Activated naive CD8-positive, alpha-beta T cell treated with anti-CD3 and anti-CD28 coated beads, Interleukin-2, amount 10 ng/mL, durations not matched to agents 7 days and 5 days (primary cell): ENCODE measurements around the gene GTF3C2. TPM values are rescaled to one million over a fixed set of nuclear protein-coding genes. Genes with fewer than 3 reads are reported as not detected.
A peak's percentile ranks its signal among the peaks of the same experiment; 100 is the strongest.
"Not testable (repeated sequence)": the region's sequence is repeated elsewhere in the genome, so short reads cannot be mapped to it uniquely, and the experiment has no call there.

Experiments
- ATAC-seq: fragments of 150-1000 bp; cut with Tn5 transposase; one replicate; pipeline ENCODE4 v1.10.0; 2021; ENCODE audit warnings: low read depth, moderate library complexity
- POLR2A ChIA-PET: fragments of 350-600 bp; sonication (Branson Sonifier 250); formaldehyde crosslinking; loops from one replicate; lab custom pipeline; 2021; ENCODE audit warnings: antibody characterized with exemption; lab: Charles Lee
- DNase-seq: peaks from one replicate; pipeline ENCODE4 v3.0.0; 2021
- H3K27ac Mint-ChIP-seq: one replicate; pipeline ENCODE4 v1.8.0; 2022; ENCODE audit warnings: mild to moderate bottlenecking, mixed read lengths
- H3K27me3 Mint-ChIP-seq: one replicate; pipeline ENCODE4 v1.8.0; 2022; ENCODE audit warnings: mild to moderate bottlenecking, moderate library complexity, mixed read lengths
- H3K36me3 Mint-ChIP-seq: one replicate; pipeline ENCODE4 v1.8.0; 2021; ENCODE audit warnings: mild to moderate bottlenecking, mixed read lengths
- H3K4me1 Mint-ChIP-seq: one replicate; pipeline ENCODE4 v1.8.0; 2021; ENCODE audit warnings: mixed read lengths
- H3K4me3 Mint-ChIP-seq: one replicate; pipeline ENCODE4 v1.8.0; 2022; ENCODE audit warnings: mild to moderate bottlenecking, moderate library complexity, mixed read lengths
- H3K9me3 Mint-ChIP-seq: one replicate; pipeline ENCODE4 v1.8.0; 2021; ENCODE audit warnings: mixed read lengths
- total RNA-seq, 2 experiments: library from RNA; stranded (reverse); gene quantifications; one replicate each; pipeline ENCODE4 v1.2.3, GENCODE V29; 2021

Gene GTF3C2
- total RNA-seq, 2 experiments from 2014 or later, result 66.4 to 70.8 TPM

DNA sequence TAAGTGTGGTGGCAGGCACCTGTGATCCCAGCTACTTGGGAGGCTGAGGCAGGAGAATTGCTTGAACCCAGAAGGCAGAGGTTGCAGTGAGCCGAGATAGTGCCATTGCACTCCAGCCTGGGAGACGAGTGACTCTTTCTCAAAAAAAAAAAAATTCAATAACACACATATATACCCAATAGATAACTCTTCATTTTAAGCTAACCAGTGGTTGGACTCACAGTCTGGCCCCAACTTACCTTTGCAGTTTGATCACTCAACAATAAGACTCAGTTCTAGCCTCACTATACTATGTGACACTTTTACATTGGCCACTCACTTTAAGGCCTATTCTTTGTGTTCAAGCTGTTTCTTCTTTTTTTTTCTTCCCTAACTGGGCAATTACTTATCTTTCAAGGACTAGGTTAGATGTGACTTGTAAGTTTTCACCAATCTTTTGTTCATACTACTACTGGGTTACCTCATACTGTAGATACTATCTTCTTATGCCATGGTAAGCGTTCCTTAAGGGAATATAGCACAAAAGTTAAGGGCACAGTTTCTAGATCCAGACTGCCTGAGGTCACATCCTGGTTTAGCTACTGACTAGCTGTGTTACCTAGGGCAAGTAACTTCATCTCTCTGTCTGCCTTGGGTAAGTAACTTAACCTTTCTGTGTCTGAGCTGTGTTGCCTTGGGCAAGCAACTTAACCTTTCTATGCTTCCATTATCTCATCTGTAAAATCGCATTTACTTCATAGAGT, 6.3 kb upstream of the GTF3C2 start:
- POLR2A ChIA-PET, result interaction anchor here (0.7 to 1.4 kb wide), 2 partner anchors 11 to 455 kb away, joined by 3 to 4 read pairs; no protein-coding TSS in a partner anchor
- H3K36me3 Mint-ChIP-seq, result peaks cover 16% of the 10 kb centered on the region
- ATAC-seq, result no peak
- no peaks in the 10 kb centered on the region for H3K9me3 Mint-ChIP-seq
- DNase-seq, result no peak
- H3K4me1 Mint-ChIP-seq, result peaks cover 11% of the 10 kb centered on the region
- peak overlapping the region; percentile 1 for H3K27ac Mint-ChIP-seq
- H3K4me3 Mint-ChIP-seq, result no peak overlapping the region
- H3K27me3 Mint-ChIP-seq, result no peaks in the 10 kb centered on the region

DNA sequence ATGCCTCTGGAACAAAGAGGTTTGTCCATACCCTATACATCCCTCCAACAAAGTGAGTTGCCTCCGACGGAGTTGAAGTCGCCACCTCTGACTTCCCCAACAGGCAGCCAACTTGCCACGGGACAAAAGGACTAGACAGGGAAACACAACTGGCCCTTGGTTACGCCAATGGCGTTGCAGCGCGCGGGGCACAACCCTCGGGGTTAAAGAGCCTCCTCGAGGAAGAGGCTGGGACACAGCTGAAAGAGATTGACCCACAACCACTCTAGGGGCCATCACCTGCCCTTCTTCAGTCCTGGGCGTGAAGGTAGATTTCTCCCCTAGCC, 545 bp downstream of the GTF3C2 start:
- POLR2A ChIA-PET, result interaction anchor here (1.0 to 2.9 kb wide), 6 partner anchors 10 to 73 kb away, joined by 4 to 48 read pairs (median 11); partner anchors contain the start of genes EIF2B4, MPV17, NRBP1 and PPM1G
- Mint-ChIP-seq H3K4me3 (peak overlapping the region; percentile 97), H3K27ac (peak overlapping the region; percentile 99), H3K27me3 (no peaks in the 10 kb centered on the region), H3K9me3 (no peaks in the 10 kb centered on the region), H3K4me1 (peaks cover 37% of the 10 kb centered on the region), H3K36me3 (peaks cover 9% of the 10 kb centered on the region)
- ATAC-seq, result peak; percentile 43
- DNase-seq, result no peak

DNA sequence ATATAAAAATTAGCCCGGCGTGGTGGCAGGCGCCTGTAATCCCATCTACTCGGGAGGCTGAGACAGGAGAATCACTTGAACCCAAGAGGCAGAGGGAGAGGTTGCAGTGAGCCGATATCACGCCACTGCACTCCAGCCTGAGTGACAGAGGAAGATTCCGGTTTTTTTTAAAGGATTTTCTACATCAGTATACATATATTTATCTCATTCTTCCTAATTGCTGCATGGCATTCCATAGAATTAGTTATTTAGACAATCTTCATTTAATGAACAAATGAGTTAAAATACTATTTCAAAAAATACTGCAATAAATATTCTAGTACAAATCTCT, 2.0 kb downstream of the GTF3C2 start:
- Mint-ChIP-seq H3K27ac (no peak overlapping the region), H3K4me3 (peak overlapping the region; percentile 51), H3K27me3 (no peaks in the 10 kb centered on the region), H3K4me1 (peaks cover 41% of the 10 kb centered on the region), H3K9me3 (no peaks in the 10 kb centered on the region), H3K36me3 (peaks cover 11% of the 10 kb centered on the region)
- ATAC-seq (no peak), DNase-seq (no peak)
- POLR2A ChIA-PET, result interaction anchor here (0.6 to 2.9 kb wide), 6 partner anchors 9 to 309 kb away, joined by 3 to 9 read pairs (median 4); partner anchors contain the start of genes EIF2B4, MPV17, PPM1G and SNX17

DNA sequence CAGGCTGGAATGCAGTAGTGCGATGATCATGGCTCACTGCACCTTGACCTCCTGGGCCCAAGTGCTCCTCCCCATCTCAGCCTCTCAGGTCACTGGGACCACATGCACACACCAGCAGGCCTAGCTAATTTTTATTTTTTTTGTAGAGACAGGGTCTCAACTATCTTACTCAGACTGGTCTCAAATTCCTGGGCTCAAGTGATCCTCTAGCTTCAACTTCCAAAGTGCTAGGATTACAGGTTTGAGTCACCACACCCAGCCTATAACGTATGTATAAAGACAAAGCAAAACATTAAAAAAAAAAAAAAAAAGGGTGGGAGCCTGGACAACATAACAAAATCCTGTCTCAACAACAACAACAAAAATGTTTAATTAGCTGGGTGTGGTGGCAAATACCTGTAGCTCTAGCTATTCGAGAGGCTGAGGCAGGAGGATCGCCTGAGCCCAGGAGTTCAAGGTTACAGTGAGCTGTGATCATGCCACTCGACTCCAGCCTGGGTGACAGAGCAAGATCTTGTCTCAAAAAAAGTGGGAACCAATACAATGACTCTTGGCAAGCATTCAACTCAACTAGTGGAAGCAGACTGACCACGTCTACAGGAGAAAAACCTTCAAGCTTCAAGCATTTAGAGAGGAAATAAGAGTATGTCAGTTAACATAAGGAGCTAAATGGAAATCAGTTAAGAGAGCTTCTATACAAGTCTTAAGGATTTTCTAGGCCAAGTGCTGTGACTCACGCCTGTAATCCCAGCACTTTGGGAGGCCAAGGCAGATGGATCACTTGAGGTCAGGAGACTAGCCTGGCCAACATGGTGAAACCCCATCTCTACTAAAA, 2.6 kb downstream of the GTF3C2 start:
- Mint-ChIP-seq H3K4me1 (peaks cover 41% of the 10 kb centered on the region), H3K9me3 (no peaks in the 10 kb centered on the region), H3K4me3 (peak overlapping the region; percentile 51), H3K36me3 (peaks cover 13% of the 10 kb centered on the region), H3K27ac (peak overlapping the region; percentile 52), H3K27me3 (no peaks in the 10 kb centered on the region)
- DNase-seq (no peak), ATAC-seq (no peak)
- POLR2A ChIA-PET, result interaction anchor here (0.6 to 2.9 kb wide), 8 partner anchors 8 to 309 kb away, joined by 3 to 9 read pairs (median 4); partner anchors contain the start of genes EIF2B4, MPV17, PPM1G and SNX17

GRCh38 chr2:27353386-27353761, 3.2 kb downstream of the GTF3C2 start:
- Mint-ChIP-seq H3K36me3 (peaks cover 10% of the 10 kb centered on the region), H3K4me1 (peaks cover 38% of the 10 kb centered on the region)
- not testable (repeated sequence) for H3K27me3 Mint-ChIP-seq, H3K27ac Mint-ChIP-seq, H3K9me3 Mint-ChIP-seq, H3K4me3 Mint-ChIP-seq, ATAC-seq, DNase-seq
- POLR2A ChIA-PET, result interaction anchor here (0.6 to 2.9 kb wide), 5 partner anchors 16 to 60 kb away, joined by 4 to 9 read pairs (median 6); partner anchors contain the start of genes EIF2B4, MPV17, PPM1G and SNX17

DNA sequence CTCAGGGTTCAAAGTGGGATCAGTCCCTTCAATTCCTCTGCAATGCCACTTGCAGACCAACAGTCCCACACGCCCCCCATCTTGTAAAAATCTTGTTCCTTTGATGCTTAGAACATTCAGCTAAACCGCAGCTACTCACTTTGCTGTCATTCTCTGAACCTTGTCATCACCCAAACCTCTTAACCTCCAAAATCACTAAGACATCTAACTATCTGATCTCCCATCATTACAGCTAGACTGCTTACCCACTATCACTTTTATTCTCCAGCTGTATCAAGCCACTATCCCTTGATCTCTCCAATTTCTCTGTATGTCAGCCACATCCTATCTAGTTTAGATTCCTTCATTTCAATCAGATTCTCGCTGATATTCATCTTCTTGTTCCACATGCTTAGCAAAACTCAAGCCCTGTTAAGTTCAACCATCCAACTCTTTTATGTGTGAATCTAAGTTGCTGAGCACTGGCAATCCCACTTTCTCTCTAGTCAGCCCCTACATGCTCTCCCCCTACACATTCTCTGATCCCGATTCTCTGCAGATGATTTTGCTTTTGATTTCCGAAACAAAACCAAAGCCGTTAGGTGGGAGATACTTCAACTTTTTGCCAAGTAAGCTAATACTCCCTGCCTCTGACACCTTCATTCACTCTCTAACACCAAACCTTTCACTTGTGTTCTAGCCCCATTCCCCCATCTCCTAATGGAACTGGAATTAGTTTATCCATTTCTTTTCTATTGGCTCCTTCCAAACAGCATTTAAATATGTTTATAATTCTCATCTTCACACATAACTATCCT, 4.6 kb downstream of the GTF3C2 start:
- Mint-ChIP-seq H3K9me3 (no peaks in the 10 kb centered on the region), H3K4me3 (peak overlapping the region; percentile 35), H3K36me3 (peaks cover 14% of the 10 kb centered on the region), H3K27me3 (no peaks in the 10 kb centered on the region), H3K4me1 (peaks cover 30% of the 10 kb centered on the region), H3K27ac (peak overlapping the region; percentile 64)
- ATAC-seq (peak; percentile 27), DNase-seq (no peak)
- POLR2A ChIA-PET, result interaction anchor here (1.0 to 2.9 kb wide), 6 partner anchors 10 to 276 kb away, joined by 3 to 9 read pairs (median 4); partner anchors contain the start of genes MPV17, PPM1G and ZNF513

GRCh38 chr2:27350106-27350693, 6.4 kb downstream of the GTF3C2 start:
- POLR2A ChIA-PET, result interaction anchor here (0.6 to 0.7 kb wide), 2 partner anchors 20 to 1638 kb away, joined by 3 to 8 read pairs; no protein-coding TSS in a partner anchor
- Mint-ChIP-seq H3K27ac (no peak overlapping the region), H3K9me3 (no peaks in the 10 kb centered on the region), H3K27me3 (no peaks in the 10 kb centered on the region), H3K36me3 (peaks cover 19% of the 10 kb centered on the region), H3K4me3 (no peak overlapping the region), H3K4me1 (peaks cover 25% of the 10 kb centered on the region)
- ATAC-seq (no peak), DNase-seq (no peak)

DNA sequence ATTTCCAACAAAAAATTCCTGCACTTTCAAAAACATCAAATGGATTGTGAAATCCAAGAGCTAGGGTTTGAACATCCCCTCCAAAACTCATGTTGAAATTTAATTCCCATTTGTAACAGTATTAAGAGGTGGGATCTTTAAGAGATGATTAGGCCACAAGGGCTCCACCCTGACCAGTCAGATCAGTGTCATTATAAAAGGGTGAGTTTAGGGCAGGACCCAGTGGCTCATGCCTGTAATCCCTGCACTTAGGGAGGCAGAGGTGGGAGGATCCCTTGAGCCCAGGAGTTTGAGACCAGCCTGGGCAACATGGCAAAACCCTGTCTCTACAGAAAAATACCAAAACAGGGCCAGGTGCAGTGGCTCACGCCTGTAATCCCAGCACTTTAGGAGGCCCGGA, 8.9 kb downstream of the GTF3C2 start:
- Mint-ChIP-seq H3K27me3 (no peaks in the 10 kb centered on the region), H3K36me3 (peaks cover 16% of the 10 kb centered on the region)

DNA sequence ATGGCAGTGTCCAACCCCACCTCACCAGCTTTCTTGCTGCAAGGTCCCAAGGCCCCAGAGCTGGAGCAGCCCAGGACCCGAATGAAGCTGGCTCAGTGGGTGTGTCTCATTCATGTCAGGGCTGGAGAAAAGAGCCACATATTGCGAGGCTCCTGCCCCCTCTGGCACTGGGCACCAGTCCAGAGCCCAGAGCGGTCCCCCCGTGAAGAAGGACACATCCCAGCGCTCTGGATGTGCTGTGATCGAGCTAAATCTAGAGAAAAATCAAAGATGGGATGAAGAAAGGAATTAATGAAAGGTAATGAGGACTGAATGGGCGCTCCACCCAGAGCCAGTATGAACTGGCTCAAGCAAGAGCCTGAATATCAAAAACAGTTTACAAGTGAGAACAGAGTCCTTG, 20.4 kb downstream of the GTF3C2 start:
- H3K4me1 Mint-ChIP-seq, result no peaks in the 10 kb centered on the region
- H3K36me3 Mint-ChIP-seq, result peaks cover 24% of the 10 kb centered on the region
- no peak overlapping the region for H3K4me3 Mint-ChIP-seq
- H3K9me3 Mint-ChIP-seq, result no peaks in the 10 kb centered on the region
- H3K27ac Mint-ChIP-seq, result no peak overlapping the region
- no peaks in the 10 kb centered on the region for H3K27me3 Mint-ChIP-seq
- DNase-seq (no peak), ATAC-seq (no peak)
- POLR2A ChIA-PET, result interaction anchor here (1.2 kb wide), 1 partner anchor 14 kb away, joined by 4 read pairs; the partner anchor contains the start of gene MPV17

More for the DNA sequence above, 8.9 kb downstream of the GTF3C2 start:
- H3K4me1 Mint-ChIP-seq, result peaks cover 19% of the 10 kb centered on the region
- DNase-seq (no peak), ATAC-seq (no peak)
- POLR2A ChIA-PET, result no interaction called here
- H3K27ac Mint-ChIP-seq, result no peak overlapping the region
- H3K4me3 Mint-ChIP-seq, result no peak overlapping the region
- H3K9me3 Mint-ChIP-seq, result no peaks in the 10 kb centered on the region

DNA sequence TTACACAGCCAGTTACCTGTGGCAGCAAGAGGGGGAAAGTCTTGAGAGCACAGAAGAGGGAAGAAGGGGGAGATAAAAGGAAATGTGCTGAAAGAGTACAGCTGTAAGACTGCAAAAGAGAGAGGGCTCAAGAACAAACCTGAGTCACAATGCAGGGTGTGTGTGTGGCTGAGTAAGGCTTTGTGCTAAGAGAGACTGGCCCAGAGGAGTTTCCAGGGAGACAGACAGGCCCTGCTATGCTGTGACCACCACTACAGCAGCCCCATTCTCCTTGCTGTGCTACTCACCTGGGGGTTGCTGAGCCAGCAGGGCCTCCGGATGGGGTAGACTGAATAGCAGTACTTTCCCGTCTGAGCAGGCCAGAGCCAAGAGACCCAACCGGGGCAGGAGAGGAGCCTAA, 21.3 kb downstream of the GTF3C2 start:
- ATAC-seq (no peak), DNase-seq (no peak)
- POLR2A ChIA-PET, result no interaction called here
- Mint-ChIP-seq H3K4me3 (no peak overlapping the region), H3K4me1 (no peaks in the 10 kb centered on the region), H3K27ac (no peak overlapping the region), H3K9me3 (no peaks in the 10 kb centered on the region), H3K27me3 (no peaks in the 10 kb centered on the region), H3K36me3 (peaks cover 24% of the 10 kb centered on the region)

GRCh38 chr2:27324720-27325119, 31.8 kb downstream of the GTF3C2 start:
- Mint-ChIP-seq H3K9me3 (no peaks in the 10 kb centered on the region), H3K4me1 (peaks cover 13% of the 10 kb centered on the region), H3K27me3 (no peaks in the 10 kb centered on the region), H3K27ac (peak overlapping the region; percentile 9), H3K36me3 (peaks cover 19% of the 10 kb centered on the region), H3K4me3 (no peak overlapping the region)
- no peak for DNase-seq
- ATAC-seq, result no peak
- POLR2A ChIA-PET, result no interaction called here

DNA sequence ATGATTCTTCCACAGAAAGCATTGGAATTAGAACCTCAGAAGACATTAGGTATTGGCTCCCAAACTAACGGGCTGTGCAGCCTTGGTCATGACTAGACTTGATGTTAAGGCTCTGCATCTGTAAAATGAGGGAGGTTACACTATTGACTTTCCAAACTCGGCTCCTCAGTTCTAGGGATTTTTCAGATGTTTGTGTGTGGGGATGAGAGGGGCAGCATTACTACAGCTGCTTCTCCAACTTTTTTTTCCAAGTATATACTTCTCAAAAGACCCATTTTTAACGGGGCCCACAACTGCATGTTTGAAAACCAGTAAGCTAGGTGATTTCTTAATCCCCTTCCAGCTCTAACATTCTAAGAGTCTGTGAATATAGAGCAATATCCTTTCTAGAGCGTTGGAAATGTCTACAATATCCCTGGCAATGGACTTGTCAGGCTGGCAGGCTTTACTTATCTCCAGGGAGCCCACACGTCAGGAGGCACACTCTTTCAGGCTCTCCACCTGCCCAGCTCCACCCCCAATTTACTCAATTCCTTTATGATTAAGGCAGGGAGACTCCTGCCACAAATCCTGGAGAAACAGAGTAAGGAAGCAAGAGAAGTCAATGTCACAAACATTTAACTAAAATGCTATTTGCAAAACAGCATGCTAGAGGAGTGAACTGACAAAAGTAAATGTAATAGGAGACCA, 32.8 kb downstream of the GTF3C2 start:
- Mint-ChIP-seq H3K9me3 (no peaks in the 10 kb centered on the region), H3K4me3 (peak overlapping the region; percentile 97), H3K27ac (peak overlapping the region; percentile 95), H3K27me3 (no peaks in the 10 kb centered on the region), H3K36me3 (peaks cover 19% of the 10 kb centered on the region), H3K4me1 (peaks cover 13% of the 10 kb centered on the region)
- ATAC-seq, result no peak
- POLR2A ChIA-PET, result interaction anchor here (0.5 to 3.0 kb wide), 6 partner anchors 25 to 86 kb away, joined by 3 to 15 read pairs (median 8); partner anchors contain the start of genes EIF2B4, GTF3C2, PPM1G and SNX17
- no peak for DNase-seq
